ENCODE data around the gene CCDC170. TPM values are rescaled to one million over a fixed set of nuclear protein-coding genes. Genes with fewer than 3 reads are reported as not detected.

CCDC170 gene
- total RNA-seq, 1 experiment from 2014 or later, result not detected

DNA sequence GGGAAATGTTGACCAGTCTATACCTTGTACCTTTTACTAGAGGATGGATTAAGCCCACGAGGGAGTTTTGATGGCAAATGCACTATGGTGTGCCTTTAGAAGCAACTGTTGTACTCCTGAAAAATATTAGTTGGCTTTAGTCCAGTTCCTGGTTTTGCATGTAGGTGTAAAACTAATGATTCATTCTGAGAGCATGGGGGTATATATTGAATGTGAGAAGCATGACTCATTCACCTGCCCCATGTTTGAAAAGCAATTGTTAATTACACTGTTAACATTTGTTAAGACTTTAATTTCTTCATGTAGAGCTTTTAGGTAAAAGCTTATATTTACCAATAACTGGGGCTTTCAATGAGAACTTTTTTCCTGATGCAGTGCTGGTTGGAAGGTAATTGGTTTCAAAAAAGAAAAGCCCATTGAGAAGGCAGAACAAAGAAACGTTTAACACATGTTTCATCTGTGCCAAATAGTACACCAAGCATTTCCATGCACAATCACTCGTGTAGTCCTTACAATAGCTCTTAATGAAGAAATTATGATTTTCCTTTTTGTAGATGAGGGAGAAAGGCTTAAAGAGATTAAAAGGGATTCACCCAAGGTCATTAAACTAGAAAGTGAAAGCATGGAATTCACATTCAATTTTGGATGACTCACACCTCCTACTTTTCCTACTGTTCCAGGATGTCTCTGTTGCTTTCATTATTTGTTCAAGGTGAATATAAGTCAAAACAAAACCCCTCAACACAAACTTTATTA is 134.1 kb downstream of the CCDC170 start:
- Histone ChIP-seq H3K9me3 (ENCODE audit: control insufficient read depth, insufficient read depth, low read depth, low read length) (no peaks in the 10 kb centered on the region), H3K4me1 (ENCODE audit: control insufficient read depth, insufficient read depth, low read length) (peaks cover 2% of the 10 kb centered on the region; the same call in 1 of the 2 replicates), H3K4me3 (ENCODE audit: low read depth in 2 of 2, low read length in 2 of 2) (no peak overlapping the region), H3K27ac (ENCODE audit: low read length) (no peak overlapping the region), H3K27me3 (ENCODE audit: control insufficient read depth, insufficient read depth, low read length) (no peaks in the 10 kb centered on the region), H3K36me3 (ENCODE audit: control insufficient read depth, insufficient read depth, low read length) (no peaks in the 10 kb centered on the region)
- in situ Hi-C loops (cut with HindIII; ENCODE audit: low pct_unique_long_range_greater_than_20kb, low sequenced_read_pairs) (no loop called here), intact Hi-C loops (cut with micrococcal nuclease; ENCODE audit: unreplicated experiment) (no loop called here)
- ChIA-PET CTCF (no interaction called here), POLR2A (no interaction called here)
- TF ChIP-seq TCF7L2 (IDR thresholded peaks at IDR 0.05; ENCODE audit: low read depth, low read length) (no peak), SIN3A (IDR thresholded peaks at IDR 0.05; ENCODE audit: borderline replicate concordance, insufficient read depth, low read depth, low read length) (no peak), POLR2AphosphoS5 (IDR thresholded peaks at IDR 0.05; ENCODE audit: low read depth, low read length) (no peak)
- TF ChIP-seq, protein P1, sequence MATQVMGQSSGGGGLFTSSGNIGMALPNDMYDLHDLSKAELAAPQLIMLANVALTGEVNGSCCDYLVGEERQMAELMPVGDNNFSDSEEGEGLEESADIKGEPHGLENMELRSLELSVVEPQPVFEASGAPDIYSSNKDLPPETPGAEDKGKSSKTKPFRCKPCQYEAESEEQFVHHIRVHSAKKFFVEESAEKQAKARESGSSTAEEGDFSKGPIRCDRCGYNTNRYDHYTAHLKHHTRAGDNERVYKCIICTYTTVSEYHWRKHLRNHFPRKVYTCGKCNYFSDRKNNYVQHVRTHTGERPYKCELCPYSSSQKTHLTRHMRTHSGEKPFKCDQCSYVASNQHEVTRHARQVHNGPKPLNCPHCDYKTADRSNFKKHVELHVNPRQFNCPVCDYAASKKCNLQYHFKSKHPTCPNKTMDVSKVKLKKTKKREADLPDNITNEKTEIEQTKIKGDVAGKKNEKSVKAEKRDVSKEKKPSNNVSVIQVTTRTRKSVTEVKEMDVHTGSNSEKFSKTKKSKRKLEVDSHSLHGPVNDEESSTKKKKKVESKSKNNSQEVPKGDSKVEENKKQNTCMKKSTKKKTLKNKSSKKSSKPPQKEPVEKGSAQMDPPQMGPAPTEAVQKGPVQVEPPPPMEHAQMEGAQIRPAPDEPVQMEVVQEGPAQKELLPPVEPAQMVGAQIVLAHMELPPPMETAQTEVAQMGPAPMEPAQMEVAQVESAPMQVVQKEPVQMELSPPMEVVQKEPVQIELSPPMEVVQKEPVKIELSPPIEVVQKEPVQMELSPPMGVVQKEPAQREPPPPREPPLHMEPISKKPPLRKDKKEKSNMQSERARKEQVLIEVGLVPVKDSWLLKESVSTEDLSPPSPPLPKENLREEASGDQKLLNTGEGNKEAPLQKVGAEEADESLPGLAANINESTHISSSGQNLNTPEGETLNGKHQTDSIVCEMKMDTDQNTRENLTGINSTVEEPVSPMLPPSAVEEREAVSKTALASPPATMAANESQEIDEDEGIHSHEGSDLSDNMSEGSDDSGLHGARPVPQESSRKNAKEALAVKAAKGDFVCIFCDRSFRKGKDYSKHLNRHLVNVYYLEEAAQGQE (IDR thresholded peaks at IDR 0.05; ENCODE audit: insufficient read depth in 1 of 2, low read depth in 2 of 2, low read length in 1 of 2), result no peak
- TF ChIP-seq, protein P2, sequence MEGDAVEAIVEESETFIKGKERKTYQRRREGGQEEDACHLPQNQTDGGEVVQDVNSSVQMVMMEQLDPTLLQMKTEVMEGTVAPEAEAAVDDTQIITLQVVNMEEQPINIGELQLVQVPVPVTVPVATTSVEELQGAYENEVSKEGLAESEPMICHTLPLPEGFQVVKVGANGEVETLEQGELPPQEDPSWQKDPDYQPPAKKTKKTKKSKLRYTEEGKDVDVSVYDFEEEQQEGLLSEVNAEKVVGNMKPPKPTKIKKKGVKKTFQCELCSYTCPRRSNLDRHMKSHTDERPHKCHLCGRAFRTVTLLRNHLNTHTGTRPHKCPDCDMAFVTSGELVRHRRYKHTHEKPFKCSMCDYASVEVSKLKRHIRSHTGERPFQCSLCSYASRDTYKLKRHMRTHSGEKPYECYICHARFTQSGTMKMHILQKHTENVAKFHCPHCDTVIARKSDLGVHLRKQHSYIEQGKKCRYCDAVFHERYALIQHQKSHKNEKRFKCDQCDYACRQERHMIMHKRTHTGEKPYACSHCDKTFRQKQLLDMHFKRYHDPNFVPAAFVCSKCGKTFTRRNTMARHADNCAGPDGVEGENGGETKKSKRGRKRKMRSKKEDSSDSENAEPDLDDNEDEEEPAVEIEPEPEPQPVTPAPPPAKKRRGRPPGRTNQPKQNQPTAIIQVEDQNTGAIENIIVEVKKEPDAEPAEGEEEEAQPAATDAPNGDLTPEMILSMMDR (IDR thresholded peaks at IDR 0.05), result no peak
- ATAC-seq (no peak), DNase-seq (ENCODE audit: low read depth, low spot score) (no peak)
- no TSS peak for BruUV-seq (replicated peaks)

DNA sequence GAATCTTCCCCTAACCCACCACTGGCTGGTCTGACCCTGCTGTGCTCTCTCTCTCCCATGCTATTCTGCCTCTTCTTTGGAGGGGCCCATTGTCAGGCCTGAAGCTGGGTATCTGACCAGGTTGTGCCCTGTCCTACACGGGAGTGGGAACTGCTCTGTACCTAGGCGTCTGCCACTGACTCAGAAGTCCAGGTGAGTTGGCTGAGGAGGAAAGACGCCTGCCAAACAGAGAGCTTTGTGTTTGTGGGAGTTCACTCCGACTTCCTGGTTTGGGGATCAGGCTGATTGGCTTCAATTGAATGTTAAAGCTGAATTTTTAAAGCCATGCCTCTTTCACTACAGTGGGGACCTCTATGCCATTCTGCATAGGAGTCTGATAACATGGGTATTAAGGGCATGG is 136.0 kb downstream of the CCDC170 start:
- TF ChIP-seq POLR2AphosphoS5 (IDR thresholded peaks at IDR 0.05; ENCODE audit: low read depth, low read length) (no peak), SIN3A (IDR thresholded peaks at IDR 0.05; ENCODE audit: borderline replicate concordance, insufficient read depth, low read depth, low read length) (no peak)
- TF ChIP-seq, protein P2 (IDR thresholded peaks at IDR 0.05), result no peak
- Histone ChIP-seq H3K27me3 (ENCODE audit: control insufficient read depth, insufficient read depth, low read length) (no peaks in the 10 kb centered on the region), H3K4me3 (ENCODE audit: low read depth in 2 of 2, low read length in 2 of 2) (no peak overlapping the region), H3K4me1 (ENCODE audit: control insufficient read depth, insufficient read depth, low read length) (peaks cover 2% of the 10 kb centered on the region; the same call in 1 of the 2 replicates), H3K9me3 (ENCODE audit: control insufficient read depth, insufficient read depth, low read depth, low read length) (no peaks in the 10 kb centered on the region), H3K36me3 (ENCODE audit: control insufficient read depth, insufficient read depth, low read length) (no peaks in the 10 kb centered on the region), H3K27ac (ENCODE audit: low read length) (no peak overlapping the region)
- POLR2A ChIA-PET, result no interaction called here
- no TSS peak for BruUV-seq (replicated peaks)
- intact Hi-C loops (cut with micrococcal nuclease; ENCODE audit: unreplicated experiment) (no loop called here), in situ Hi-C loops (cut with HindIII; ENCODE audit: low pct_unique_long_range_greater_than_20kb, low sequenced_read_pairs) (no loop called here)
- no peak for ATAC-seq
- no peak for DNase-seq (ENCODE audit: low read depth, low spot score)
- CTCF ChIA-PET, result no interaction called here

Measured in Panc1 (cell line).